Panc1 (cell line): Measurements from ENCODE around the gene JPH3. TPM values are rescaled to one million over a fixed set of nuclear protein-coding genes. Genes with fewer than 3 reads are reported as not detected.

ENCODE experiments used
- ATAC-seq: fragments of 200-7000 bp; cut with Tn5 transposase; 2 replicates; pipeline ENCODE4 v1.9.1; 2020; ENCODE audit warnings: mild to moderate bottlenecking, moderate library complexity
- BruUV-seq: library from RNA; stranded (reverse); fragments of 400-500 nt; replicated peaks from 2 replicates; lab custom pipeline; 2021; lab: Mats Ljungman, UMichigan
- CTCF ChIA-PET: fragments of 300-600 bp; sonication (Branson Sonifier 250); formaldehyde crosslinking; loops from one replicate; lab custom pipeline; 2022; ENCODE audit warnings: antibody characterized with exemption; lab: Charles Lee
- POLR2A ChIA-PET: fragments of 300-600 bp; sonication (Branson Sonifier 250); formaldehyde crosslinking; loops from one replicate; lab custom pipeline; 2022; ENCODE audit warnings: antibody characterized with exemption; lab: Charles Lee
- DNase-seq: peaks from one replicate; pipeline ENCODE4 v3.0.0-alpha.2; 2010; ENCODE audit warnings: low read depth, low spot score
- H3K27ac ChIP-seq: 2 replicates; pipeline ENCODE4 v1.5.1; 2011; ENCODE audit warnings: mild to moderate bottlenecking, low read length, inconsistent platforms
- H3K27me3 ChIP-seq: fragments of 200-500 bp; sonication (Bioruptor generic); 2 replicates; pipeline ENCODE4 v1.6.0; 2014; ENCODE audit warnings: low read length, inconsistent platforms; ENCODE audit not compliant: control insufficient read depth, insufficient read depth
- H3K36me3 ChIP-seq: fragments of 200-500 bp; sonication (Bioruptor generic); 2 replicates; pipeline ENCODE4 v1.5.1; 2014; ENCODE audit warnings: inconsistent platforms, mild to moderate bottlenecking, low read length, moderate library complexity; ENCODE audit not compliant: control insufficient read depth, insufficient read depth
- H3K4me1 ChIP-seq: 2 replicates; pipeline ENCODE4 v1.5.1; 2011; ENCODE audit warnings: inconsistent platforms, mild to moderate bottlenecking, low read length, moderate library complexity; ENCODE audit not compliant: control insufficient read depth, insufficient read depth
- H3K4me3 ChIP-seq, 2 experiments: 2 replicates each; pipeline ENCODE4 v1.5.1; 2011 to 2012; ENCODE audit warnings: low read depth in 2 of 2, low read length in 2 of 2, mild to moderate bottlenecking in 2 of 2, inconsistent platforms in 1 of 2, moderate library complexity in 1 of 2
- H3K9me3 ChIP-seq: fragments of 200-500 bp; sonication (Bioruptor generic); 2 replicates; pipeline ENCODE4 v1.5.1; 2014; ENCODE audit warnings: low read depth, mild to moderate bottlenecking, inconsistent platforms, low read length, moderate library complexity; ENCODE audit not compliant: control insufficient read depth, insufficient read depth
- CTCF ChIP-seq: fragments of 450-650 bp; IDR thresholded peaks from 2 replicates; pipeline ENCODE4 v1.5.1; 2017; ENCODE audit warnings: mild to moderate bottlenecking
- POLR2AphosphoS5 ChIP-seq: IDR thresholded peaks from 2 replicates; pipeline ENCODE4 v1.6.1; 2012; ENCODE audit warnings: mild to moderate bottlenecking, low read depth, low read length, moderate library complexity
- REST ChIP-seq, 2 experiments: IDR thresholded peaks; 2 replicates each; pipeline ENCODE4 v1.6.1; 2011 to 2012; ENCODE audit warnings: low read depth in 2 of 2, control low read depth in 1 of 2, low read length in 1 of 2, mild to moderate bottlenecking in 1 of 2, moderate library complexity in 1 of 2; ENCODE audit not compliant: insufficient read depth in 1 of 2
- SIN3A ChIP-seq: IDR thresholded peaks from 2 replicates; pipeline ENCODE4 v1.6.1; 2012; ENCODE audit warnings: low read depth, mild to moderate bottlenecking, low read length, moderate library complexity, borderline replicate concordance; ENCODE audit not compliant: insufficient read depth
- TCF7L2 ChIP-seq: IDR thresholded peaks from 2 replicates; pipeline ENCODE4 v1.6.1; 2011; ENCODE audit warnings: mild to moderate bottlenecking, low read depth, low read length, inconsistent platforms
- in situ Hi-C: cut with HindIII; loops from 2 replicates; pipeline ENCODE4 v1.10.0; 2016; ENCODE audit warnings: low sequenced_read_pairs, low pct_unique_long_range_greater_than_20kb
- intact Hi-C: fragments of 100-400 bp; cut with micrococcal nuclease; formaldehyde crosslinking; loops from one replicate; pipeline ENCODE4 v1.10.0; 2022; ENCODE audit not compliant: unreplicated experiment
- total RNA-seq: library from RNA; stranded (reverse); gene quantifications from one replicate; pipeline ENCODE4 v1.2.1, GENCODE V29; 2021; ENCODE audit not compliant: unreplicated experiment

Gene JPH3
- total RNA-seq, 1 experiment from 2014 or later, result 1.2 TPM

GRCh38 chr16:87627542-87628245 lies 25.4 kb downstream of the JPH3 start:
- no peak for DNase-seq
- peak; percentile 29; the same call in 1 of the 2 replicates for ATAC-seq
- Histone ChIP-seq H3K36me3 (no peaks in the 10 kb centered on the region), H3K27me3 (0 out of 2 replicates have a peak, but pooled peaks cover 3% of the 10 kb centered on the region), H3K4me1 (no peaks in the 10 kb centered on the region), H3K4me3 (no peak overlapping the region), H3K9me3 (no peaks in the 10 kb centered on the region), H3K27ac (no peak overlapping the region)
- no TSS peak for BruUV-seq
- POLR2A ChIA-PET, result interaction anchor here (0.5 kb wide), 1 partner anchor 93 kb away, joined by 3 read pairs; no protein-coding TSS in a partner anchor
- CTCF ChIA-PET, result interaction anchor here (0.8 kb wide), 1 partner anchor 9 kb away, joined by 3 read pairs; no protein-coding TSS in a partner anchor
- in situ Hi-C loops, result no loop called here
- intact Hi-C loops, result no loop called here
- TF ChIP-seq REST (IDR thresholded peaks at IDR 0.05; ENCODE audit: insufficient read depth in 1 of 2, low read depth in 2 of 2, low read length in 1 of 2) (no peak), SIN3A (no peak), CTCF (no peak), TCF7L2 (no peak), POLR2AphosphoS5 (no peak)

- intact Hi-C loops (no loop called here), in situ Hi-C loops (no loop called here)
- ChIA-PET CTCF (interaction anchor here (0.8 kb wide), 1 partner anchor 8 kb away, joined by 3 read pairs; no protein-coding TSS in a partner anchor), POLR2A (interaction anchor here (0.5 kb wide), 1 partner anchor 93 kb away, joined by 3 read pairs; no protein-coding TSS in a partner anchor)
- TF ChIP-seq TCF7L2 (no peak), CTCF (no peak), REST (IDR thresholded peaks at IDR 0.05; ENCODE audit: insufficient read depth in 1 of 2, low read depth in 2 of 2, low read length in 1 of 2) (no peak), POLR2AphosphoS5 (no peak), SIN3A (no peak)
- Histone ChIP-seq H3K9me3 (no peaks in the 10 kb centered on the region), H3K27me3 (0 out of 2 replicates have a peak, but pooled peaks cover 3% of the 10 kb centered on the region), H3K4me3 (no peak overlapping the region), H3K4me1 (no peaks in the 10 kb centered on the region), H3K27ac (no peak overlapping the region), H3K36me3 (no peaks in the 10 kb centered on the region)
- ATAC-seq (no peak), DNase-seq (no peak)
- BruUV-seq, result no TSS peak
These were observed 26.1 kb downstream of the JPH3 start for GRCh38 chr16:87628246-87628923.
